Measurements from ENCODE around the gene NCKAP5. TPM values are rescaled to one million over a fixed set of nuclear protein-coding genes. Genes with fewer than 3 reads are reported as not detected.

NCKAP5 gene
- total and polyA plus RNA-seq, 2 experiments from 2014 or later: 0.65 to 0.86 TPM

DNA sequence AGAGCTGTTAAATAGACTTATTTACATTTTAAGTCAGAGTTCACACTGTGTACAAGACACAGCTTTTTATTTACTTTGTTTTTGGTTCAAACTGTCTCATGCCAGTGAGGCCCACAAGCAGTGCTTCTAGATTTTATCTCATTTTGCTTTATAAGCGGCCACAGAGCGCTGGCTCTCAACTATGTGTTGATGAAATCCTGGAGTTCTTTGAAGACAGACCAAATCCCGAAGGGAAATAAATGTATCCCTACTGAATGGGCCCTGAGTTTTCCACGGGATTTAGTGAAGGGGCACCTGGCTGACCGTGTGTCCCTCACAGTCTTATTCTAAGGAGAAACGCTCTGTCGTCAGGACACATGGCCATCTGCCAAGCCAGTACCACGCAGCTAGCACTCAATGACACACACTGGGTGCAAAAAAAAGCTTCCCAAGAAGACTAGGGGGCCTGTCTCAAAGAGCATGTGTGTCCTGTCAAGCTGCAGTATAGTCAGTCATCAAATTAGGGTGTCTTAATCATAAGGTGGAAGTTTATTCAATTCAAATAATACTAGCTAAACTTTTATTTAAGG lies 921.6 kb downstream of the NCKAP5 start:
- Histone ChIP-seq H3K4me2 (ENCODE audit: unreplicated experiment) (no peak overlapping the region), H3K9ac (no peak overlapping the region), H2AFZ (no peak overlapping the region), H3K36me3 (ENCODE audit: low read depth) (no peaks in the 10 kb centered on the region), H3K27ac (no peak overlapping the region), H3F3A (ENCODE audit: insufficient read depth) (no peaks in the 10 kb centered on the region), H4K20me1 (ENCODE audit: insufficient read depth) (no peaks in the 10 kb centered on the region), H3K27me3 (replicated peaks; ENCODE audit: insufficient read depth) (no peaks in the 10 kb centered on the region), H3K4me3 (no peak overlapping the region), H3K9me2 (ENCODE audit: insufficient read depth) (no peaks in the 10 kb centered on the region), H3K4me1 (ENCODE audit: insufficient read depth) (no peaks in the 10 kb centered on the region), H3K79me2 (ENCODE audit: insufficient read depth) (no peaks in the 10 kb centered on the region), H3K9me3 (ENCODE audit: low read depth) (no peaks in the 10 kb centered on the region)
- 77 to 83% methylated on average over 8 of the region's 8 CpGs for WGBS, 2 experiments (ENCODE audit: low coverage in 1 of 2, low lambda C conversion rate in 2 of 2, missing lambda C conversion rate in 2 of 2)
- no peak for TF ChIP-seq EZH2 (IDR thresholded peaks at IDR 0.05; ENCODE audit: insufficient read depth, poor library complexity, severe bottlenecking)
- no peak for TF ChIP-seq EZH2phosphoT487 (IDR thresholded peaks at IDR 0.05; ENCODE audit: insufficient read depth, low read depth)
- in situ Hi-C loops (cut with MboI): no loop called here
- DNase-seq: no peak

DNA sequence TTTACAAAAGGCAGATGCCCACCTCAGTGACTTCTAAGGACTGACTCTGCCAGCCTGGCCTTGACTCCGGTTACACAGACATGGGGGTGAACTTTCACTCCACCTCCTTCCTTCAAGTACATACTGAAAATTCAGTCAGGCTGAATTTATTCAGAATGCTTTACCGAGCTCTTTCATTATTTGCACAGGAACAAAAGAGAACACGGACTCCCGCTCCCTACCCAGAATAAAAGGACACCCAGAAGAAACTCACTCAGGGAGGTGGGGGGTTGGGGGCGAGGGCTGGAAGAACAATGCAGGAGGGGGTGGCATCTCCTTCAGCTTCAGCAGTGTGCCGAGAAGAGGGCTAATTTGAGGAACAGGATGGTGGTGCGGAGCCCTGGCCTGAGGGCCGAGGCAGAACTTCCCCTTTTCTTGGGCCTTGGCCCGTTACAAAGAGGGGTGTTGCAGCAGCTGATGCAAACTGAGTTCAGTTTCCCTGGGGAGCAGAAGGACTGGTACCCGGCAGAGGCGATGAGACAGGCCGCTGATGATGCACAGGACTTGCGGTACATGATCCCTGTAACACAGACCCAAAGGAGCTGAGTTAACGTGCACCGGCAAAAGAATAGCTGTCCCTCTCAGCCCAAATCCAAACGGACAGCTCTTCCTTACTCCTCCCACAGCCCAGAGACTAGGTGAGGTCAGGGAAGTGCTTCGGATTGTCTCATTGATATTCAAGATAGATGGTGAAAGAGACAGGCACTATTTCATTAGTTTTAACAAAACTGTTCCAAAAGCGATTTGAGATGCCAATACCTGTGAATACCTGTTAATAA lies 922.3 kb downstream of the NCKAP5 start:
- in situ Hi-C loops (cut with MboI): no loop called here

DNA sequence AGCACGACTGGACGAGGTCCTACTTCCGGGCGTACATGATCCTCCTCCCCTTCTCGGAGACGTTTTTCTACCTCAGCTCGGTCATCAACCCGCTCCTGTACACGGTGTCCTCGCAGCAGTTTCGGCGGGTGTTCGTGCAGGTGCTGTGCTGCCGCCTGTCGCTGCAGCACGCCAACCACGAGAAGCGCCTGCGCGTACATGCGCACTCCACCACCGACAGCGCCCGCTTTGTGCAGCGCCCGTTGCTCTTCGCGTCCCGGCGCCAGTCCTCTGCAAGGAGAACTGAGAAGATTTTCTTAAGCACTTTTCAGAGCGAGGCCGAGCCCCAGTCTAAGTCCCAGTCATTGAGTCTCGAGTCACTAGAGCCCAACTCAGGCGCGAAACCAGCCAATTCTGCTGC lies 923.1 kb downstream of the NCKAP5 start:
- Histone ChIP-seq H3K9me2 (ENCODE audit: insufficient read depth) (no peaks in the 10 kb centered on the region), H3K4me3 (no peak overlapping the region), H3K27me3 (replicated peaks; ENCODE audit: insufficient read depth) (no peaks in the 10 kb centered on the region), H3K4me1 (ENCODE audit: insufficient read depth) (no peaks in the 10 kb centered on the region), H3K9ac (no peak overlapping the region), H4K20me1 (ENCODE audit: insufficient read depth) (no peaks in the 10 kb centered on the region), H2AFZ (no peak overlapping the region), H3K36me3 (ENCODE audit: low read depth) (no peaks in the 10 kb centered on the region), H3K27ac (no peak overlapping the region), H3K79me2 (ENCODE audit: insufficient read depth) (no peaks in the 10 kb centered on the region), H3F3A (ENCODE audit: insufficient read depth) (no peaks in the 10 kb centered on the region), H3K9me3 (ENCODE audit: low read depth) (no peaks in the 10 kb centered on the region), H3K4me2 (ENCODE audit: unreplicated experiment) (no peak overlapping the region)
- 90 to 97% methylated on average over 31 to 35 of the region's 35 CpGs for WGBS, 2 experiments (ENCODE audit: low coverage in 1 of 2, low lambda C conversion rate in 2 of 2, missing lambda C conversion rate in 2 of 2)
- DNase-seq: no peak
- TF ChIP-seq EZH2phosphoT487 (IDR thresholded peaks at IDR 0.05; ENCODE audit: insufficient read depth, low read depth): no peak
- TF ChIP-seq EZH2 (IDR thresholded peaks at IDR 0.05; ENCODE audit: insufficient read depth, poor library complexity, severe bottlenecking): no peak
- in situ Hi-C loops (cut with MboI): no loop called here

More for the DNA sequence above, 922.3 kb downstream of the NCKAP5 start:
- no peak for DNase-seq
- WGBS, 2 experiments (ENCODE audit: low coverage in 1 of 2, low lambda C conversion rate in 2 of 2, missing lambda C conversion rate in 2 of 2): 84 to 87% methylated on average over 16 to 18 of the region's 18 CpGs
- no peak overlapping the region for H3K9ac ChIP-seq
- H3K27me3 ChIP-seq (replicated peaks; ENCODE audit: insufficient read depth): no peaks in the 10 kb centered on the region
- no peak overlapping the region for H3K27ac ChIP-seq
- no peaks in the 10 kb centered on the region for H3F3A ChIP-seq (ENCODE audit: insufficient read depth)
- TF ChIP-seq EZH2phosphoT487 (IDR thresholded peaks at IDR 0.05; ENCODE audit: insufficient read depth, low read depth): no peak
- H3K36me3 ChIP-seq (ENCODE audit: low read depth): no peaks in the 10 kb centered on the region
- no peaks in the 10 kb centered on the region for H3K79me2 ChIP-seq (ENCODE audit: insufficient read depth)
- no peaks in the 10 kb centered on the region for H3K4me1 ChIP-seq (ENCODE audit: insufficient read depth)
- no peak overlapping the region for H3K4me3 ChIP-seq
- H4K20me1 ChIP-seq (ENCODE audit: insufficient read depth): no peaks in the 10 kb centered on the region
- no peak overlapping the region for H2AFZ ChIP-seq
- no peaks in the 10 kb centered on the region for H3K9me3 ChIP-seq (ENCODE audit: low read depth)
- H3K4me2 ChIP-seq (ENCODE audit: unreplicated experiment): no peak overlapping the region
- H3K9me2 ChIP-seq (ENCODE audit: insufficient read depth): no peaks in the 10 kb centered on the region

DNA sequence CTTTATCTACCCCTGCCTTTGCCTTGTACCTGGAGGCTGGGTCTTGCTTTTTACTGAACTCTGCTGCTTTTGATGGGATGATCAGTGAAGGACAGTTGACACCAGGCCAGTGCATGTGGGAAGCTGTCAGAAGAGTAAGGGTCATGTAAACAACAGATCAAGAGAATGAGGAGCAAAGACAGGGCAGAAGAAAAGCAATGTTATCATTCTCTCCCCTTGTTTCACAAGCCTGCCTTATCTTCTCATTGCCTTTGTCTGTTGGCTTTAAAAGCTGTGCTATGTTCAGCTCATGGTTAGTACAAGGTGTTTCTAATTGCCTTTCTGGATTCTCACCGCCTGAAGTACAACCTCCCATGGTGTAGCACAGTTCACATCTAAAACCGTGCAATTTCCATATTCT lies 925.8 kb downstream of the NCKAP5 start:
- H3K9ac ChIP-seq: no peak overlapping the region
- no peaks in the 10 kb centered on the region for H3K4me1 ChIP-seq (ENCODE audit: insufficient read depth)
- in situ Hi-C loops (cut with MboI): no loop called here
- no peak for DNase-seq
- no peak overlapping the region for H2AFZ ChIP-seq
- no peaks in the 10 kb centered on the region for H3K9me2 ChIP-seq (ENCODE audit: insufficient read depth)
- H3K79me2 ChIP-seq (ENCODE audit: insufficient read depth): no peaks in the 10 kb centered on the region
- H4K20me1 ChIP-seq (ENCODE audit: insufficient read depth): no peaks in the 10 kb centered on the region
- H3K9me3 ChIP-seq (ENCODE audit: low read depth): no peaks in the 10 kb centered on the region
- no peaks in the 10 kb centered on the region for H3K27me3 ChIP-seq (replicated peaks; ENCODE audit: insufficient read depth)
- H3K4me3 ChIP-seq: no peak overlapping the region
- H3K4me2 ChIP-seq (ENCODE audit: unreplicated experiment): no peak overlapping the region
- no peaks in the 10 kb centered on the region for H3K36me3 ChIP-seq (ENCODE audit: low read depth)
- TF ChIP-seq EZH2 (IDR thresholded peaks at IDR 0.05; ENCODE audit: insufficient read depth, poor library complexity, severe bottlenecking): no peak
- no peak for TF ChIP-seq EZH2phosphoT487 (IDR thresholded peaks at IDR 0.05; ENCODE audit: insufficient read depth, low read depth)
- no peak overlapping the region for H3K27ac ChIP-seq
- 36 to 52% methylated on average over 2 of the region's 2 CpGs for WGBS, 2 experiments (ENCODE audit: low coverage in 1 of 2, low lambda C conversion rate in 2 of 2, missing lambda C conversion rate in 2 of 2)
- no peaks in the 10 kb centered on the region for H3F3A ChIP-seq (ENCODE audit: insufficient read depth)

Measured in GM23248 (cell line).